IPS-15b (cell line): ENCODE results near the gene PHF13.
A peak's percentile ranks its signal among the peaks of the same experiment; 100 is the strongest.

ENCODE experiments used
- H3K27me3 ChIP-seq: one replicate; pipeline ENCODE4 v1.6.1; 2013; ENCODE audit warnings: low read length; ENCODE audit not compliant: control insufficient read depth, insufficient read depth
- H3K36me3 ChIP-seq: one replicate; pipeline ENCODE4 v1.6.1; 2013; ENCODE audit warnings: low read length; ENCODE audit not compliant: control insufficient read depth, insufficient read depth
- H3K4me1 ChIP-seq: one replicate; pipeline ENCODE4 v1.6.1; 2013; ENCODE audit warnings: mild to moderate bottlenecking, low read length; ENCODE audit not compliant: control insufficient read depth, insufficient read depth
- H3K4me3 ChIP-seq: one replicate; pipeline ENCODE4 v1.5.1; 2013; ENCODE audit warnings: low read depth, low read length
- H3K9ac ChIP-seq: one replicate; pipeline ENCODE4 v1.6.1; 2013; ENCODE audit warnings: low read depth, mild to moderate bottlenecking, low read length
- H3K9me3 ChIP-seq: one replicate; pipeline ENCODE4 v1.6.1; 2013; ENCODE audit warnings: mild to moderate bottlenecking, low read length; ENCODE audit not compliant: control insufficient read depth, insufficient read depth

Gene PHF13

GRCh38 chr1:6613361-6614018 lies at the start of gene PHF13:
Gene PHF13 (plus strand): TSS chr1:6613731. CDS start chr1:6614067, 336 bp downstream.
- Histone ChIP-seq H3K36me3 (peaks cover 8% of the 10 kb centered on the region), H3K9ac (peak within 1 kb of the TSS; percentile 65), H3K9me3 (no peaks in the 10 kb centered on the region), H3K4me1 (no peaks in the 10 kb centered on the region), H3K27me3 (no peaks in the 10 kb centered on the region), H3K4me3 (peak within 1 kb of the TSS; percentile 83)

GRCh38 chr1:6569033-6569432 lies 44.5 kb upstream of the PHF13 start:
- no peak overlapping the region for H3K9ac ChIP-seq
- no peaks in the 10 kb centered on the region for H3K36me3 ChIP-seq
- no peak overlapping the region for H3K4me3 ChIP-seq
- no peaks in the 10 kb centered on the region for H3K4me1 ChIP-seq
- H3K27me3 ChIP-seq: peaks cover 13% of the 10 kb centered on the region
- H3K9me3 ChIP-seq: no peaks in the 10 kb centered on the region

- H3K27me3 ChIP-seq: peaks cover 8% of the 10 kb centered on the region
- H3K4me3 ChIP-seq: no peak overlapping the region
- H3K36me3 ChIP-seq: no peaks in the 10 kb centered on the region
- H3K4me1 ChIP-seq: peaks cover 2% of the 10 kb centered on the region
- no peak overlapping the region for H3K9ac ChIP-seq
- no peaks in the 10 kb centered on the region for H3K9me3 ChIP-seq
These were observed 43.4 kb upstream of the PHF13 start for GRCh38 chr1:6570100-6570499.

GRCh38 chr1:6570987-6571386 lies 42.5 kb upstream of the PHF13 start:
- Histone ChIP-seq H3K9me3 (no peaks in the 10 kb centered on the region), H3K4me1 (peaks cover 2% of the 10 kb centered on the region), H3K27me3 (peaks cover 5% of the 10 kb centered on the region), H3K9ac (no peak overlapping the region), H3K4me3 (no peak overlapping the region), H3K36me3 (no peaks in the 10 kb centered on the region)

GRCh38 chr1:6572653-6573383 lies 40.7 kb upstream of the PHF13 start:
- H3K36me3 ChIP-seq: no peaks in the 10 kb centered on the region
- H3K9me3 ChIP-seq: no peaks in the 10 kb centered on the region
- peak overlapping the region; percentile 24 for H3K9ac ChIP-seq
- no peak overlapping the region for H3K4me3 ChIP-seq
- peaks cover 5% of the 10 kb centered on the region for H3K27me3 ChIP-seq
- H3K4me1 ChIP-seq: peaks cover 2% of the 10 kb centered on the region

GRCh38 chr1:6574025-6574620 lies 39.4 kb upstream of the PHF13 start:
- Histone ChIP-seq H3K36me3 (no peaks in the 10 kb centered on the region), H3K4me1 (peaks cover 2% of the 10 kb centered on the region), H3K27me3 (peaks cover 5% of the 10 kb centered on the region), H3K9me3 (no peaks in the 10 kb centered on the region), H3K9ac (no peak overlapping the region), H3K4me3 (no peak overlapping the region)

GRCh38 chr1:6574818-6575217 lies 38.7 kb upstream of the PHF13 start:
- H3K9me3 ChIP-seq: no peaks in the 10 kb centered on the region
- H3K27me3 ChIP-seq: peaks cover 5% of the 10 kb centered on the region
- H3K4me3 ChIP-seq: no peak overlapping the region
- H3K36me3 ChIP-seq: no peaks in the 10 kb centered on the region
- no peak overlapping the region for H3K9ac ChIP-seq
- peaks cover 6% of the 10 kb centered on the region for H3K4me1 ChIP-seq

GRCh38 chr1:6577831-6578525 lies 35.6 kb upstream of the PHF13 start:
- H3K9ac ChIP-seq: no peak overlapping the region
- no peak overlapping the region for H3K4me3 ChIP-seq
- H3K27me3 ChIP-seq: no peaks in the 10 kb centered on the region
- H3K36me3 ChIP-seq: no peaks in the 10 kb centered on the region
- H3K9me3 ChIP-seq: no peaks in the 10 kb centered on the region
- H3K4me1 ChIP-seq: peaks cover 6% of the 10 kb centered on the region

GRCh38 chr1:6578624-6579373 lies 34.7 kb upstream of the PHF13 start:
- H3K4me1 ChIP-seq: peaks cover 6% of the 10 kb centered on the region
- H3K9ac ChIP-seq: no peak overlapping the region
- peak overlapping the region; percentile 72 for H3K4me3 ChIP-seq

GRCh38 chr1:6579374-6580118 lies 34.0 kb upstream of the PHF13 start, which contains the start of gene ZBTB48:
Gene ZBTB48 (plus strand): TSS chr1:6579994. CDS start chr1:6580610, 616 bp downstream.
- H3K4me1 ChIP-seq: peaks cover 4% of the 10 kb centered on the region
- no peaks in the 10 kb centered on the region for H3K27me3 ChIP-seq
- peak within 1 kb of the TSS; percentile 72 for H3K4me3 ChIP-seq
- H3K9me3 ChIP-seq: no peaks in the 10 kb centered on the region
- no peaks in the 10 kb centered on the region for H3K36me3 ChIP-seq
- H3K9ac ChIP-seq: peak within 1 kb of the TSS; percentile 9

More at GRCh38 chr1:6578624-6579373, 34.7 kb upstream of the PHF13 start:
- H3K36me3 ChIP-seq: no peaks in the 10 kb centered on the region
- no peaks in the 10 kb centered on the region for H3K27me3 ChIP-seq
- H3K9me3 ChIP-seq: no peaks in the 10 kb centered on the region
